Measurements from ENCODE around the gene TYK2.
"Not testable (repeated sequence)": the region's sequence is repeated elsewhere in the genome, so short reads cannot be mapped to it uniquely, and the experiment has no call there.

- not testable (repeated sequence) for TF ChIP-seq ZNF639 (tag by site-specific recombination; IDR thresholded peaks at IDR 0.05); ZNF18 (tag by site-specific recombination; IDR thresholded peaks at IDR 0.05); PRDM10 (tag by site-specific recombination; IDR thresholded peaks at IDR 0.05); MEIS1 (CRISPR knock-in tag; IDR thresholded peaks at IDR 0.05; ENCODE audit: borderline replicate concordance)
These were observed 19.0 kb upstream of the TYK2 start for GRCh38 chr19:10399340-10399739.

Measured in HEK293 (cell line).